NCI-H446 treated with DMSO at 0.1 percent for 48 hours (cell line): ENCODE data around the gene IGFL4.
"Not testable (repeated sequence)": the region's sequence is repeated elsewhere in the genome, so short reads cannot be mapped to it uniquely, and the experiment has no call there.

Experiments used
- DNase-seq: peaks from one replicate; lab custom pipeline; 2025; lab: John Stamatoyannopoulos, UW

Gene IGFL4

GRCh38 chr19:46040952-46041500, at the start of gene IGFL4:
IGFL4 (minus strand) TSS chr19:46041002; CDS start chr19:46040962, 40 bp downstream.
- DNase-seq = no peak

DNA sequence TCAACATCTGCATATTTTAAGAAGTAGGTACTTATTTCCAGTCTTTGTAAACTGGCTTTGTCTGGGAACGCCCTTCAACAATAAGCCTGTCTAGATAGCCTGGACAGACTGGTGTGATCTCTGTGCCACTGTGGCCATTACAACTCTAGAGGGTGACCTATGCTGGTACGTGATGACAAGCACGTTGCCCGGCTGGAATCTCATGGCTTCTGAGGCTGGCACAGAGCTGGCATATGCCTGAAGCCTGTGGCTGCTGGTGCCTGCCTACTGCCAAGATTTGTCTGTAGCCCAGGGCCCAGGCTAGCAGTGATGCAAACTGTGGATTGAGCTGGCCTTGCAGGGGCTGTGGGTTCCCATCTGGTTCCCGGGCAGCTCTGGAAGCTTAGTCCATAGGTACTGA, 49.6 kb upstream of the IGFL4 start:
- DNase-seq = no peak

GRCh38 chr19:46089432-46089831, 48.6 kb upstream of the IGFL4 start:
- no peak for DNase-seq

GRCh38 chr19:46088101-46088500, 47.3 kb upstream of the IGFL4 start:
- no peak for DNase-seq

- no peak for DNase-seq
These were observed 45.1 kb upstream of the IGFL4 start for GRCh38 chr19:46085888-46086287.

GRCh38 chr19:46082728-46083050, 41.9 kb upstream of the IGFL4 start:
- no peak for DNase-seq

DNA sequence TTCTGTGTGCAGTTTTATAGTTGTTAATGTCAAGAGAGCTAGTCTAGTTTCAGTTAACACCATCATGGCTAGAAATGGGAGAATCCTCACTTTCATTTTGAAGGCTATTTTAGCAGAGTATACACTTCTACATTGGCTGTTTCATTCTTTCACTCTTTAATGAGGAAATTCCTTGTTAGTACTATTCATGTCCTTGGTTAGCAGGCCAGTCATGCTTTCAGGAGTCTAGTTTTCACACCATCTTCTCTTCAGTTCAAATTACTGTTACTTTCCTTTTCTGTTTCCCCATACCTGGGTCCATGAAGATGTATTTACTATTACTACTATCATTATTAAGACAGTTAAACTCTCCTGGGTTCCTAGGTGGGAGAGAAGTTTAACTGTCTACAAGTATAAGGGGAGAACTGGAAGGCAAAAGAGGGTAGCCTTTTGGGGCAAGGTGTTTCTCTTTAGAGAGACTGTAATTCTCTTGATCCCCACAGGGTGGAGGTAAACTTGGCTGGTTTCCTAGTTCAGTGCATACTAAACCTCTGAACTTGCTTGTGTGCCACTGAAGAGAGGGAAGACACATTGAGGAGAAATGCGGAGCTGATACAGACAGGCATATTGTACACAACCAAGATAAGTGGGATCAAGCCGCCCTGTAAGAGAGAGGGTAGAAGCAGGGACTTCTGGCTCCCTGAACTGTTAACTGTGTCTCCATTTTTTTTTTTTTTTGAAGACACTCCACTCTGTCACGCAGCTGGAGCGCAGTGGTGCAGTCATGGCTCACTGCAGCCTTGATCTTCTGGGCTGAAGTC, 41.3 kb upstream of the IGFL4 start:
- DNase-seq = peak; percentile 27

DNA sequence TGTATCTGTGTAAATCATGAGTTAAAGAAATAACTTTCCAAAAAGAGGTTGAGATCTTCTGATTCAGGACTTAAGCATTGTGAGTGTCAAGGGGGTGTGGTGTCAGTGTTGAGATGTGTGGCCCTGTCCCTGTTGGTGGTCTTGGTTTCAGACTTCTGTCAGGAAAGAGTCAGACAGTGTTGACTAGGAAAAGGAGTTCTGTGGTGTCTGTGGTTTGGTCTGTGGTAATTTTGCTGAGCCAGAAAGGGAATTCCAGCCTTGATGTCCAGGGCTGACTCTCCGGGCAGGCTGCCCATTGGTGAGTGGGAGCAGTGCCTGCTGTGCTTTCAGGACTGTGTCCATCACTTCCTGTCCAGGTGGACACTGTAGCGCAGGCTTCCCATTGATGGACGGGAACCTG, 39.8 kb upstream of the IGFL4 start:
- no peak for DNase-seq

DNA sequence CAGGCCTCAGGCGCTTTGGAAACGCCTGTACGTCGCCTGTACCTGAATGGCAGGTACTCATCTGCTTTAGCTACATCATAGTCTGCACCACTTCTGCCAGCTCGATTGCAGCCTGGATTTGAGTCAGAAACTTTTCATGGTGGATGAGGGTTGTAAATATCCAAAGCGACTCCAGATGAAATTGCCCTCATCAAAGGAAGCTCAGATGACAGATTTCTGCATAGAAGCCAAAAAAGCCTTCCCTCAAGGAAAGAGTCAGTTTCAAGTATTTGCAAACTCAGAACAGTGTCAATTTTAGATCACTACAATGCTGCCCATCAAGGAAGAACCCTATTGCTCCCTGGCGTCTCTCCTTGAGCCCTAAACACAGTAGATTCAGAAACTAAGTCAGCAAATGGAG, 38.8 kb upstream of the IGFL4 start:
- DNase-seq = no peak

GRCh38 chr19:46078573-46079332, 38.0 kb upstream of the IGFL4 start:
- not testable (repeated sequence) for DNase-seq

DNA sequence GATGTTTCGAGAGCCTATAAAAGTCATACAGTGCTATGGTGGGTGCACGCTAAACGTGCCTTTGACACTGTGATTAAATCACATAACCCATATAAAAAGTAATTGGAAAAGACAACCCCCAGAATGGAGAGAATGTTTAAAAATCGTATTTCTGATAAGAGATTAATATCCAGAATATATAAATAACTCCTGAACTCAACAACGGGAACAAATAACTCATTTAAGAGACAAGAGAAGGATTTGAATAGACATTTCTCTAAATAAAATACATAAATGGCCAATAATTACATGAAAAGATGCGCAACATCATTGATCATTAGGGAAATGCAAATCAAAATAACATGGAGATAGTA, 37.0 kb upstream of the IGFL4 start:
- DNase-seq = no peak

- DNase-seq = peak; percentile 21
These were observed 36.4 kb upstream of the IGFL4 start for GRCh38 chr19:46076951-46077814.

- DNase-seq = no peak
These were observed 35.5 kb upstream of the IGFL4 start for GRCh38 chr19:46076031-46076880.

- no peak for DNase-seq
These were observed 32.6 kb upstream of the IGFL4 start for GRCh38 chr19:46073268-46073922.

DNA sequence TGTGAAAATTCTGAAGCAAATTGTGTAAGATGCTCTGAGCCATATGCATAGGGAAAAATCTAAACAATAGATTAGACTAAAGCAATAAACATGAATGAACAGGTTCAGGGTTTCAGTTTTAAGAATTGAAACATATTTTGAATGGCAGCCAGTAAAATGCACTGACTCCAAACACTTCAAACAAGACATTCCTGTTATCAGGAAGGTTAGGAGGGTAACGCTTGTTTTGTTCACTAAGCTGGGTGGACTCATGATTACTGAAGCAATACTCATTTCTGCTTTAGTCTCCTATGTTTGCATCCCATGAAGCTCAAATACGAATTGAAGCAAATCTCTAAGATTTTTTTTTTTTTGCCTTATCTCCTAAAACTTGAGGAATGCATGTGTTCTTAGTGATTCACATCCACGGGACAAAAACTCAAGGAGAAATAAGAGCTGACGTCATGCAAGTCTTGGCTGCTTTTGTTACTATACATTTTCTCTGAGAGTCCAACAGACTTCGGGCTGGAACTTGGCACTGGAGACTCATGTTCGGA, 29.1 kb upstream of the IGFL4 start:
- DNase-seq = no peak

DNA sequence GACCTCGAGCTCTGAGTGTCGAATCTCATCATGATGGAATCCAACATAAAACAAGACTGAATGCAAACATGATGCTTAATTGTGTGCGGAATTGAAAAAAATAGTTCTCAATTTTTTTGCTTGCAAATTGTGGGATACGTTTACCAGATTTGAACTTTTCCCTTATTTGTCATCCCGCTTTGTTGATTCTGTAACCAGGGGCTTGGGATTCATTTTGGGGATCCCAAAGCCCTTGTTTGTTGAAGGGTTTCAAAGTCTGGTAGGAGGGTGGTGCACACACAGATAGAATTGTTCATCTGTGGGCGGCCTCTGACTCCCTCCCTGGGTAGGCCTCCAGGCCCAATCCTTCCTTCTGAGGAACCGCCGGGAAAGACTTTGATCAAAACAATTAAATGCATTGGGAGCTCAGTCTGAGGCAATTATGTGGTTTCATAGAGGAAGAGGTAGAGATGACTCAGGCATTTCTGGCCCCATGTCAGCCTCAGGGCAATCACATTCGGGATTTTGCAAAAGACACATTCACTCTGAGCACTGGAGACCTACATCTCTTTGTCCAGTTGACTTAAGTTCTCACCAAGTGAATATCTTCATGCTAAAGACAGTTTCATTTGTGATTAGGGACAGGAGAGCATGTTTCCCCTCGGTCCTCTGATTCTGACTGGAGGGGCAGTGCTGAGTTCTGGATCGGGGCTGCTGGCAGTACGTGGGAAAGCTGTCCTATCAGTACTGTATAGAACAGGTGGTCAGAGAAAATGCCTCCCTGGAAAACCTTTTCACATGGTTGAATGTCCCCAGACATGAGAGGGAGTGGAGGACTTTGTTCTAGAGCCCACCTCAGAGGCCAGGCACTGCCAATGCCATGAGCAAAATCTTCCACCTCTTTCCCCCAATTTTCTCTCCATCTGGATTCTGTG, 27.8 kb upstream of the IGFL4 start:
- no peak for DNase-seq

- DNase-seq = no peak
These were observed 26.9 kb upstream of the IGFL4 start for GRCh38 chr19:46067691-46068090.

GRCh38 chr19:46066471-46066870, 25.7 kb upstream of the IGFL4 start:
- no peak for DNase-seq

- no peak for DNase-seq
These were observed 24.8 kb upstream of the IGFL4 start for GRCh38 chr19:46065486-46066071.
